Measurements from ENCODE around the gene STPG3.

The STPG3 gene

DNA sequence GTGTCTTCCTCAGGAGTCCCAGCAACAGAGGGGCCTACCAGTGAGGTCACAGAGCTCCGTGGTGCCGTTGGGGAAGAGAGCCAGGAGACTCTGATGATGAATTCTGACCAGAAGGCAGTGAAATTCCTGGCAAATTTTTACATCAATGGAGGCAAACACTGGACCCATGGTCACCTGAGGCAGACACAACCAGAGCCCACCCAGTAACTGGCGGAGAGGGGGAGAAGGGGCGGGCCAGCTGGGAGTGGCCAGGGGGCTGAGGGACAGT lies at the start of gene STPG3:
STPG3 (plus strand) TSS at position 93 of the 268 bp plus-strand sequence; CDS start at position 94, 1 bp downstream.
- DNase-seq: no peak

DNA sequence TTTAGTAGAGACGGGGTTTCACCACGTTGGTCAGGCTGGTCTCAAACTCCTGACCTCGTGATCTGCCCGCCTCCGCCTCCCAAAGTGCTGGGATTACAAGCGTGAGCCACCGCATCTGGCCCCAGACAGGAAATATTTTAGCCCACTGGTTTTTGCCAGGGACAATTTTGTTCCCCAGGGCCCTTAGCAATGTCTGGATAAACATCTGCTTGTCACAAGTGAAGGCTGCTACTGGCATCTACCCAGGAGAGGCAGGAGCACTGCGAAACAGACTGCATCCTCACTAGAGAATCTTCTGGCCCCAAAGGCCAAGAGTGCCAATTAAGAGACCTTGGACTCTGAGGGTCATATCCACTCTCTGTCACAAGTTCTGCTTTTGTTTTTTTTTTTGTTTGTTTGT lies 48.1 kb upstream of the STPG3 start:
- DNase-seq: no peak

GRCh38 chr9:137204731-137205125 lies 46.4 kb upstream of the STPG3 start:
- no peak for DNase-seq

GRCh38 chr9:137205126-137206069 lies 45.7 kb upstream of the STPG3 start, which contains the start of the genes NDOR1 and TMEM203:
TSS of gene NDOR1 (plus strand) at chr9:137205700. CDS start at chr9:137205778, 78 bp downstream.
TSS of gene TMEM203 (minus strand) at chr9:137205648. CDS start at chr9:137205414, 234 bp downstream.
- DNase-seq: no peak

- DNase-seq: no peak
These were observed 44.5 kb upstream of the STPG3 start for GRCh38 chr9:137206602-137207001.

DNA sequence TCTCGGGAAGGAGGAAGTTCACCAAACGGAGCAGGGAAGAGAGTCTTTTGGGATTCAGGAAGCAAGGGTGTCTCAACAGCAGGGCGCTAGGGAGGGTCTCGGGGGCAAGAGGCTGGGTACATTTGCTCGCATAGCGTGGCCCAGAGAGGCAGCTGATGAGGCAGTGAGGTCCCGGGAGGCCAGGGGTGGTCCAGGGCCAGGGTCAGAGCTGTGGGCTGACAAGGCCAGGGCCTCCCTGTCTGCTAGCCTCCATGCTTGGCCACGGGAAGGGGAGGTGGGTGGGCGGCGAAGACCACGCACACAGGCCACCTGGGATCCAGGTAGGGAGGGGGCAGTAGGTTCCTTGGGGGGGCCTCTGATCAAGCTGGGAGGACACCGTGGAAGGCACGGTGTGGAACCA lies 39.6 kb upstream of the STPG3 start:
- no peak for DNase-seq

GRCh38 chr9:137212520-137212919 lies 38.6 kb upstream of the STPG3 start:
- DNase-seq: no peak

DNA sequence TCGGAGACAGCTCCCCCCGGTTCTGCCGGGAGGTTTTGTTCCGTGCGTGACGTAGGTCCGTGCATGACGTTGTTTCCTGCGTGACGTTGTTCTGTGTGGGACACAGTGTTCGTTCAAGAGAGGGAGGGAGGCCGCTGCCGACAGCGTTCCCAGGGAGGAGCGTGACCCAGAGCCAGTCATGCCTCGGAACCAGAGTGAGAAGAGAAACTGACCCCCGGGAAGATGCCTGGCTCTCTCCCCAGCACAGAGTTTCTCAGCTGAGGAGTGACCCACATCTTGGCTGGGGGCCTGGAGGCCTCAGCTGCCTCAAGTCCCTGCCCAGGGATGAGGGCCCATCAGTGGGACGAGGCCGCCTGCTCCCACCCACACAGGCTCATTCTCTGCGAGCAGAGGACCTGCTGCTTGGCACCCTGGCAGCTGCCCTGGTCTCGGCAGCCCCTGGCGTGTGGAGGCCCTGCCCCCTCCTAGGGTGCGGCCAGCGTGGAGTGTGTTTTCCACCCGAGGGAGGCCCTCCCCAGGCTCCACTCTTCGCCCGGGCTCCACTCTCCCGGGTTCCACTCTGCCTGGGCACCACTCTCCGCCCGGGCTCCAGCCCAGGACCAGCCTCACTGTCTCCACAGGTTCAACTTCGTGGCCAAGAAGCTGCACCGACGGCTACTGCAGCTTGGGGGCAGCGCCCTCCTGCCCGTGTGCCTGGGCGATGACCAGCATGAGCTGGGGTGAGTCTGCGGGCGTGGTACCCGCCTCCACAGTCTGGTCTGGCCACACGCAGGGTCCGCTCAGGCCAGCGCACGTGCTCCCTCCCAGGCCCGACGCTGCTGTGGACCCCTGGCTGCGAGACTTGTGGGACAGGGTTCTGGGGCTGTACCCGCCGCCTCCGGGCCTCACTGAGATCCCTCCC lies 37.7 kb upstream of the STPG3 start:
- no peak for DNase-seq

GRCh38 chr9:137214620-137215019 lies 36.5 kb upstream of the STPG3 start:
- no peak for DNase-seq

DNA sequence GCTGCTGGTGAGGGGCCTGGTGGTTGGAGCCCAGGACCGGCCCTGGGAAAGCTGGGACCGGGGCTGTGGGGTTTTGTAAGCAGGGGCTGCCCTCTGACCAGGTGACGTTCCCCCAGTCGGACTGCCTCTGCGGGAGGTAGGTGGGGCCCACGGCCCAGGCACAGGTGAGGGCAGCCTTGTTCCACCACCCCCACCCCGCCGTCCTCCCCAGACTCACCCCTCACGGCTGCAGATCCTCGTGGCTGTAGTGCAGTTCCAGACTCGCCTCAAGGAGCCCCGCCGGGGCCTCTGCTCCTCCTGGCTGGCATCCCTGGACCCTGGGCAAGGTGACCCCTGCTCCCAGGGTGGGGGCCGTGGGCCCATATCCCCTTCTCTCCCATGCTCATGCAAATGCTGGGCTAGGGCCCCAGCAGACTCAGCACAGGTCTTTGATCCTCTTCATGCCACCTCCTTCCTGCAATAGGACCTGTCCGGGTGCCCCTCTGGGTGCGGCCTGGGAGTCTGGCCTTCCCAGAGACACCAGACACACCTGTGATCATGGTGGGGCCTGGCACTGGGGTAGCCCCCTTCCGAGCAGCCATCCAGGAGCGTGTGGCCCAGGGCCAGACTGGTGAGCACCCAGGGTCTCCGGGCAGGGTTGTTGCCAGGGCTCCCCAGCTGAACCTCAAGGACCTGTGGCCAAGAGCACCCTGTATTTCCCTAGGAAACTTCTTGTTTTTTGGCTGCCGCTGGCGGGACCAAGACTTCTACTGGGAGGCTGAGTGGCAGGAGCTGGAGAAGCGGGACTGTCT lies 35.7 kb upstream of the STPG3 start:
- no peak for DNase-seq

DNA sequence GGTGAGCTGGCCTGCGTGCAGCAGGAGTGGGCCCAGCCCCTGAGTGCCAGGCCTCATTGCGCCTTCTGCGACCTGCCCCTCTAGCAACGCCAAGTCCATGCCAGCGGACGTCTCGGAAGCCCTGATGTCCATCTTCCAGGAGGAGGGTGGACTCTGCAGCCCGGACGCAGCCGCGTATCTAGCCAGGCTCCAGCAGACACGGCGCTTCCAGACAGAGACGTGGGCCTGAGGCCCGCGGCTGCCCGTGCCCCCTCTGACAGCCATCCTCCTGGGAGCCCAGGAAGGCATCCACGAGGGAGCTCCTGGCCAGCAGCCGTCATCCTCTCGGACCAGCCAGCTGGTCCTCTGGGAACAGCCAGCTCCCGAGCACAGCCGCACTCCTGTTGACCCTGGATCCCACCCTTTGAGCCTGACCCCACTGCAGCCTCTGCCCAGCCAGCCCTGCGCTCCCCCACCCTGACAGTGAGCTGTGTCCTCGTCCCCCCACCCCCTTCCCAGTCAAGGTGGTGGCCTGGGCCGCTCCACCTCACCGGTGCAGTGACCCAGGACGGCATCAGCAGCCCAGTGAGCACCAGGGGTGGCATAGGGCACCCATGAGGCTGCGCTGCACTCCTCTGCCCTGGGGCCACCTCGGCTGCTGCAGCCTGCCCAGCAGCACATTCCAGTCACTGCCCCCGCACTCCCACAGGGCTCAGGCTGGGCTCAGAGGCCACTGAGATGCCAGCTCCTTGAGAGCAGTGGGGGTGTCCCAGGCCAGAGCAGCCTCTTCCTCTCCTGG lies 34.7 kb upstream of the STPG3 start:
- no peak for DNase-seq

DNA sequence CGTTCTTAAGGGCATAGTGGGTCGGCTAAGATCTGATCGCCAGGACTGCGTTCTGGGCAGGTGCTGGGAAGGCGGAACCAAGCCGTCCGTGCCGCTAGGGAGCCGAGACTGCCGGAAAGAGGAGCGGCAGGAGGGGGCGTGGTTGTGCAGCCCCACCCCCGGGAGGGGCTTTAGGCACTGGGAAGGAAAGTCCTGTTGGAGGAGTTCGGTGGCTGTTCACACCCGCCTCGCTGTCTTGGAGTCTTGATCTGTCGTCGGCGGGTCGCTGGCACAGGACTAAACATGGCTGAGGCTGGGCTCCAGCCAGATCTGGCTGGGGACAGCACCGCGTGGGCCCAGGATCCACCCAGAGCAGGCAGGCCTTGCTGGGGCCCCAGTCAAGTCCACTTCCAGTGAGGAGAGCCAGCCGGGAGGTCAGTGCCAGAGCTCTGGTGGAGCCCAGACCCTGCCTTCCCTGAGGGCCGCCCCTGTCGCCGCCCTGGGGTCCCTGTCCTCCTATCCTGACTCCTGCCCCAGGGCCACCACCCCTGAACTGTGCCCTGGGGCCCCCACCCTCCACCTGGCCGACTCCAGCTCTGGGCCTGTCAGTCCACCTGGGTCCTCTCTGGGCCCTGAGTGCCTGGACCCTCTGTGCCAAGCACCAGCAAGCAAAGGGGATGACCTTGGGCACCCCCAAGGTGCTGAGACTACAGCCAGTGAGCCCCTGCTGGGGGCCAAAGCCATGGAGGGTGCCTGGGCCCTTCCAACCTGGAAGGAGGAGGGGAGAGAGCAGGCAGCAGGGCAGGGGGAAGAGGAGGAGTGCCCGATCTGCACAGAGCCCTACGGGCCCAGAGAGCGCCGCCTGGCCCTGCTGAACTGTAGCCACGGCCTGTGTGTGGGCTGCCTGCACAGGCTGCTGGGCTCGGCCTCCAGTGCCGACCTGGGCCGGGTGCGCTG lies 33.5 kb upstream of the STPG3 start:
- DNase-seq: no peak

GRCh38 chr9:137218212-137218753 lies 32.8 kb upstream of the STPG3 start:
- no peak for DNase-seq

GRCh38 chr9:137218754-137219271 lies 32.3 kb upstream of the STPG3 start:
- no peak for DNase-seq

GRCh38 chr9:137219757-137220316 lies 31.2 kb upstream of the STPG3 start:
- DNase-seq: no peak

DNA sequence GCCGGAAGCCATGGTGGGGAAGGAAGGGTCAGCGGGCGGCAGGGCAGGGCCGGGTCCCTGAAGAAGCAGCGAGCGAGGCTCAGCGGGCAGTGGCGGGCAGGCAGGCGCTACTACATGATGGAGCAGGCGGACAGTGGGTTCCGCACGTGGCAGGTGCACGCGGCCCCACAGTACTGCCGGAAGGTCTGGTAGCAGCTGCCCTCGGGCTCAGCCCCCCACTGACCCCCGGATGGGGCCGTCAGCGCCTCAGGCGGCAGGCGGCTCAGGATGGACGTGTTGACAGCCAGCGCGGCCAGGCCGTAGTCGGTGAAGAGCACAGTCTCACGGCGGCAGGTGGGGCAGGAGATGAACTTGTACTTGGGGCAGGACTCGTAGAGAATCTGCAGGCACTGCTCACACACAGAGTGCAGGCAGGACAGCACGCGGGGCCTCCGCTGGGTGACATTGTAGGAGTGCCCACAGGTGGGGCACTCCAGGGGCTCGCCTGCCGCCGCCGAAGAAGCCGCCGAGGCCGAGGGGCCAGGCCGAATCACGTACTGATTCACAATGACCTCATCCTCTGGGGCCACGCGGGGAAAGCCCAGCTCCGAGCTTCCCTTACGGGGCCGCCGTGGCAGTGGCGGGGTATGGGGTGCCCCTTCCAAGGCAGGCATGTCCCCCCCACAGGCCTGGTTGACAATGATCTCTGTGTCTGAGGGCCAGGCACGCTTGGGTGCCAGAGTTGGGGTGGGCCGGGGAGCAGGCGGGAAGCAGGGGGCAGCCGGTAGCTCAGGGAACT lies 30.6 kb upstream of the STPG3 start:
- no peak for DNase-seq

GRCh38 chr9:137221095-137221505 lies 30.0 kb upstream of the STPG3 start:
- no peak for DNase-seq

DNA sequence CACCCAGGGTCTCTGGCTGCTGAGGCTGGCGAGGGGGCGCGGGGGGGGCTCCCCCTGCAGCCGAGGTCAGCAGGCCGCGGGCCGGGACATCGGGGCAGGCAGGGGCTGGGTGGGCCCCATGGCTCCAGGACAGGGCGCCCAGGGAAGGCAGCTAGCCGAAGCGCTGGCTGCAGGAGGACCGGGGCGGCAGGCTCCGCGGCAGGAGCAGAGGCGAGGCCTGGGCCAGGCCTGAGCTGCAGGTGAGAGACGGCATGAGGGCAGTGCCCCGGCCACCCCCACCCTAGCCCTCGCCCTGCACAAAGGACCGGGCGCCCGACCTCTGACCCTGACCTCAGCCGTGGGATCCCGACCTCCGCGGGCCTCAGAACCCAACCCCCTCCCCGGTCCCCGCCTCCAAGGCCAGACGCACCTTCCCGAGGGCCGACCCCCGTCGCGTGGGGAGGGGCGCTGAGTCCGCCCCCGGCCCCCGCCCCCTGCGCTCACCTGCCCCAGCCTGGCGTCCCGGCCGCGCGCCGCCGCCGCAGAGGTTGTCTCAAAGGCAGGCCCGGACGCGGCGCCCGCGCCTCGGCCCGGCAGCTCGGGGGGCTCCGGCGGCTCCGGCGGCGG lies 29.5 kb upstream of the STPG3 start:
- no peak for DNase-seq

Measured in NCI-H1417 treated with DMSO at 0.1 percent for 48 hours (cell line).